ENCODE results near the gene PIK3R2.

GRCh38 chr19:18131841-18132596 is 20.9 kb upstream of the PIK3R2 start:
- TF ChIP-seq CTCF (IDR thresholded peaks at IDR 0.05) (no peak), POLR2A (IDR thresholded peaks at IDR 0.05) (no peak)
